Heart left ventricle (tissue), 13 donors: ENCODE measurements around the gene CYB5R3.

Experiments
- CTCF ChIP-seq, 12 donors: fragments of 200-600 bp; sonication (generic) in 4 of 12; IDR thresholded peaks; one replicate each; pipeline versions ENCODE4 v1.5.0 to v1.8.0; 2018 to 2022; ENCODE audit warnings: antibody characterized with exemption in 12 of 12, mild to moderate bottlenecking in 5 of 12
- POLR2A ChIP-seq, 2 donors: fragments of 450-650 bp; IDR thresholded peaks; one replicate each; pipeline ENCODE4 v1.6.1; 2017; ENCODE audit warnings: antibody characterized with exemption in 2 of 2, mild to moderate bottlenecking in 2 of 2, moderate library complexity in 2 of 2
- donor health status: ischemic (EF 13 %, LVEDD 7.1; RV severe dilation, severe dysfunction).
- donor health status: DM: no; HTN: yes; CAD: no.
- donor health status: DM: no; HTN: no; CAD: no.
- donor health status: ischemic (EF 25% LVEDD 6.9; RV normal size, moderate dysfunction).
- donor health status: ischemic (EF 25% LVEDD 5.7; RV mildly dilated, moderate dysfunction).
- donor health status: ischemic (EF 35%, LVEDD 5.7; RV mildly dilated, moderate dysfunction).
- donor health status: nonischemic (EF 11% LVEDD 7.7; RV severe dilation, severe dysfunction).
- donor health status: DM: yes; HTN: yes; CAD: no.
- donor health status: PGD.
- donor health status: ischemic (EF 29% LVEDD 5.4; RV normal size, mild dysfunction).
- donor health status: nonischemic (EF 23%, LVEDD 6.1; RV moderate dilation, normal function).

GRCh38 chr22:42608136-42608822, 40.9 kb downstream of the CYB5R3 start:
- no peak for TF ChIP-seq POLR2A (IDR thresholded peaks at IDR 0.05)
- no peak for TF ChIP-seq CTCF (IDR thresholded peaks at IDR 0.05)
